GM19239 (cell line): ENCODE data around the gene CLEC16A.
A peak's percentile ranks its signal among the peaks of the same experiment; 100 is the strongest.

Experiments used
- DNase-seq: peaks from one replicate; pipeline ENCODE4 v3.0.0; 2011; ENCODE audit warnings: low spot score; ENCODE audit not compliant: insufficient read length
- FAIRE-seq: peaks from 2 replicates; lab custom pipeline; 2011; peaks lifted over from hg19 to GRCh38; lab: Jason Lieb, UNC

CLEC16A gene

GRCh38 chr16:10944249-10945064 is at the start of gene CLEC16A:
CLEC16A (plus strand) TSS chr16:10944564; CDS start chr16:10944718, 154 bp downstream.
- peak; percentile 87 for DNase-seq
- FAIRE-seq: peak; percentile 61

GRCh38 chr16:10895053-10895946 is 49.1 kb upstream of the CLEC16A start:
- FAIRE-seq (no peak), DNase-seq (no peak)

GRCh38 chr16:10896165-10896564 is 48.2 kb upstream of the CLEC16A start:
- FAIRE-seq: peak; percentile 77

DNA sequence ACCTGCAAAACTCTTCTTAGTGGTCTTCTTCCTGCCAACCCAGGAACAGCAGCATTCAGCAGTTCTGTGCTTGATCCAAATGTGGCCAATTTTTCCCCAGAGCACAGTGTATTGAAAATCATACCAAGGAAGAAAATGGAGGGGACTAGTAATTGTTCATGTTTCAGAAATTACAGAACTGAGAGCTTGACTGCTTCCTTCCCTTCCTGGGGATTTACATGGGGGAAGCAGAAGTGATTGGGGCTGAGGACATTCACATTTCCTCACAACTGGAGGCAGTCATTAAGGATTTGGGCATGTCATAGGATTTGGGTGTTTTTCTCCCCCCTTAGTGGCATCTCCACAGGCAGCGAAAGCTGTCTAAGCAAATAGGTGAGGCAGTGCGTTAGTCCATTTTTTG is 47.6 kb upstream of the CLEC16A start:
- peak; percentile 11 for FAIRE-seq
- DNase-seq: no peak

More at GRCh38 chr16:10896165-10896564, 48.2 kb upstream of the CLEC16A start:
- no peak for DNase-seq

DNA sequence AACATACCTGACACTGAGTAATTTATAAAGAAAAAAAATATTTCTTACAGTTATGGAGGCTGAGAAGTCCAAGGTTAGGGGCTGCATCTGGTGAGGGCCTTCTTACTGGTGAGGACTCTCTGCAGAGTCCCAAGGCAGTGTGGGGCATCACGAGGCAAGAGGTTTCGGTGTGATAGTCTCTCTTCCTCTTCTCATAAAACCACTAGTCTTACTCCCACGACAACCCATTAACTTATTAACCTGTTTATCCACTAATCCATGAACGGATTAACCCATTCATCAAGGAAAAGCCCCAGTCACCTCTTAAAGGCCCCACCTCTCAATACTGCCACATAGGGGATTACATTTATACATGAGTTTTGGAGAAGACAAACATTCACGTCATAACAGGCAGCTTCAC is 47.2 kb upstream of the CLEC16A start:
- FAIRE-seq (peak; percentile 82), DNase-seq (no peak)

DNA sequence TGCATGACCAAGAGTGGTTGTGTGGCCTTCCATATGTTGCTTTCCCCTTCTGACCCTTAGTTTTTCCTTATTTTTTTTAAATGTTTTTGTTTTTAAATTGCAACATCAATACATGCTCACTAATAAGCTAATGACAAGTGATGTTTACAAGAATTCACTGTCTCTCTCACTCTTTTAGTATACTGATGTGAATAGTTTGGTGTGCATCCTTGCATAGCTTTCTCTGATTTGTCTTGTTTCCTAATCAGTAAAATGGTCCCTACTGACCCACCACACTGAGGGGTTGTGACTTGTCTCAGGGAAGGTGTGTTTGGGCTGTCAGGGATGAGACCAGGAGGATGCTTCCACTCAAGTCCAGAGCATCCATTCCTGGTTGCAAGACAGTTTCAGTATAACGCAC is 41.4 kb upstream of the CLEC16A start:
- FAIRE-seq: no peak
- no peak for DNase-seq

DNA sequence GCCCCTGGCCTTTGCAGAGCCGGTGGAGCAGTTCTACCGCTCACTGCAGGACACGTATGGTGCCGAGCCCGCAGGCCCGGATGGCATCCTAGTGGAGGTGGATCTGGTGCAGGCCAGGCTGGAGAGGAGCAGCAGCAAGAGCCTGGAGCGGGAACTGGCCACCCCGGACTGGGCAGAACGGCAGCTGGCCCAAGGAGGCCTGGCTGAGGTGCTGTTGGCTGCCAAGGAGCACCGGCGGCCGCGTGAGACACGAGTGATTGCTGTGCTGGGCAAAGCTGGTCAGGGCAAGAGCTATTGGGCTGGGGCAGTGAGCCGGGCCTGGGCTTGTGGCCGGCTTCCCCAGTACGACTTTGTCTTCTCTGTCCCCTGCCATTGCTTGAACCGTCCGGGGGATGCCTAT is 37.9 kb upstream of the CLEC16A start:
- DNase-seq: no peak
- FAIRE-seq: no peak

GRCh38 chr16:10906914-10907756 is 37.2 kb upstream of the CLEC16A start:
- DNase-seq (no peak), FAIRE-seq (no peak)

DNA sequence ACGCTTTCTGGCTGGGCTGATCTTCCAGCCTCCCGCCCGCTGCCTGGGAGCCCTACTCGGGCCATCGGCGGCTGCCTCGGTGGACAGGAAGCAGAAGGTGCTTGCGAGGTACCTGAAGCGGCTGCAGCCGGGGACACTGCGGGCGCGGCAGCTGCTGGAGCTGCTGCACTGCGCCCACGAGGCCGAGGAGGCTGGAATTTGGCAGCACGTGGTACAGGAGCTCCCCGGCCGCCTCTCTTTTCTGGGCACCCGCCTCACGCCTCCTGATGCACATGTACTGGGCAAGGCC is 36.7 kb upstream of the CLEC16A start:
- no peak for DNase-seq
- FAIRE-seq: no peak

DNA sequence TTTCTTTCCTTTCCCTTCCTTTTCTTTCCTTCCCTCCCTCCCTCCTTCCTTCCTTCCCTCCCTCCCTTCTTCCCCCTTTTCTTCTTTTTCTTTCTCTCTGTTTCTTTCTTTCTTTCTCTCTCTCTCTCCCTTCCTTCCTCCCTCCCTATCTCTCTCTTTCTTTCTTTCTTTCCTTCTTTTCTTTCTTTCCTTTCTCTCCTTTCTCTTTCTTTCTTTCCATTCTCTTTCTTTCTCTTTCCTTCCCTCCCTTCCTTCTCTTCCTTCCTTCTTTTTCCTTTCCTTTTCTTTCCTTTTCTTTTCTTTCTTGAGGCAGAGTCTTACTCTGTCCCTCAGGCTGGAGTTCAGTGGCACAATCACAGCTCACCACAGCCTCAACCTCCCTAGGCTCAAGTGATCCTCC is 33.1 kb upstream of the CLEC16A start:
- FAIRE-seq (no peak), DNase-seq (no peak)

DNA sequence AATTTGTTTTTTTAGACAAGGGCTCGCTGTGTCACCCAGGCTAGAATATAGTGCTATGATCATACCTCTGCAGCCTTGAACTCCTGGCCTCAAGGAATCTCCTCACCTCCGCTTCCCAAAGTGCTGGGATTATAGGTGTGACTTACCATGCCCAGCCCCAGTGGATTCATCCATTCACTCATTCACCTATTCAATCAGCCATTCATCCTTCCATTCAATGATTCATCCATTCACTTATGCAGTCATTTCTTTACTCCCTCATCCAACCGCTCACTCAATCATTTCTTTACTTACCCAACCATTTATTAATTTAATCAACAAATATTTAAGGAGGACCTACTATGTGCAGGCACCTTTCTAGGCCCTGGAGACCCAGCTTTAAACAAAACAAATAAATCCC is 27.8 kb upstream of the CLEC16A start:
- no peak for FAIRE-seq
- DNase-seq: no peak

DNA sequence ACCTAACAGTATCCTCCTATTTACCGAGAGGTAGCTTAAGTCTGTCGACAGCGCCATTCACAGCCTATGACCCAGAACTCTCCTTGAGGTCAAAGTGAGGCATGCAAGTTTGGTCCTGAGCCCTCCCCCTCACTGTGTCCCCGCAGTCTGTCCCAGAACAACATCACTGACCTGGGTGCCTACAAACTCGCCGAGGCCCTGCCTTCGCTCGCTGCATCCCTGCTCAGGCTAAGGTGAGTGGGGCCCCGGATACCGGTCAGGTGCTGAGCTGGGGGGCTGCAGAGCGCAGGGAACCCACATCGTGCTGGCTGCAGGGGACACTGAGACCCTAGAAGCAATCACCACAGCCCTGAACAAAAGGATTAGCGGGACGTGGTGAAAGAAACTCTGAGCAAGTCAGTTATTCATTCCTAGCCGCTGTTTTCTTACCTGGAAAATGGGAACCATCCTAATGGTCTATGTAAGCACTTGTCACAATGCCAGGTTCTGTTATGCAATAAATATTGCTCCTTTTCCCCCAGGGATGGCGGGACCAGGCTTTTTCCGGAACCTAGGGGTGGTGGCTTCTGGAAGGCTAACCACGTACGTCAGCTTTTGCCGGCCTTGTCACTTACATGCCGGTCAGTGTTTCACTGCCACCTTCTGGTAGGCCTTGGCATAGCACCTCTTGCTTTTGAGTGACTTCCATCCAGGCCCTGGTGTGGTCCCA is 25.9 kb upstream of the CLEC16A start:
- DNase-seq: peak; percentile 83
- FAIRE-seq: peak; percentile 92

DNA sequence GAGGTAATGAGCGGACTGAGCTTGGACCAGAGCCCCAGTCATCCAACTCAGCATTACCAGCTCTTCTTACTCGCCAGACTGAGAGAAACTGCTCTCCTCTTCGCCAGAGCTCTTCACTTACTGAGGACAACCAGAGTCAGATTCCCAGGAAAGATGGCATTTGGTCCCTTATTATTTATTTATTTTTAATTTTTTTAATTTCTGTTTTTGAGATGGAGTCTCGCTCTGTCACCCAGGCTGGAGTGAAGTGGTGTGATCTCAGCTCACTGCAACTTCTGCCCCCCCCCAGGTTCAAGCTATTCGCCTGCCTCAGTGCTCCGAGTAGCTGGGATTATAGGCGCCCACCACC is 25.4 kb upstream of the CLEC16A start:
- FAIRE-seq: no peak
- no peak for DNase-seq

DNA sequence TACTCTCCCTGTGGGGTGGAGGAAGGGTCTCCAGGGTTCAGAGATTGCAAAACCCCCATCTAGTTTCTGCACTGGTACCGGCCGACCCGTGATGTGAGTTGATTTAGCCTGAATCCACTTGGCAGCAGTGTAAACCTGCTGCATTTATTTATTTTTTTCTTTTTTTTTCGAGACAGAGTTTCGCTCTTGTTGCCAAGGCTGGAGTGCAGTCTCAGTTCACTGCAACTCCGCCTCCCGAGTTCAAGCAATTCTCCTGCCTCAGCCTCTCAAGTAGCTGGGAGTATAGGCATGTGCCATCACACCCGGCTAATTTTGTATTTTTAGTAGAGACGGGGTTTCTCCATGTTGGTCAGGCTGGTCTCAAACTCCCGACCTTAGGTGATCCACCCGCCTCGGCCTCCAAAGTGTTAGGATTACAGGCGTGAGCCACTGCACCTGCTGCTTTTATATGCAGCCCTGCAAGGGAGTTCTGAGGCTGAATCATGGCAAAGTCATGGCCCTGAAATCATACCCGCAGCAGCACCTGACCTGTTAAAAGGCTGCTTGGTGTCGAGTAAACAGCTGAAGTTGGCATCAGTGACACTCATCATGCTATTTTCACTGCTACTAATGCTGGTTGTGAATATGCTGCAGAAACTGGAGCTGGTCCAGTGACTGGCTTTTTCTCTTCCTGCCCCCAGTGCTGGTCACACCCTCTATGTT is 23.5 kb upstream of the CLEC16A start:
- DNase-seq: no peak
- no peak for FAIRE-seq

GRCh38 chr16:10921536-10922327 is 22.6 kb upstream of the CLEC16A start:
- no peak for FAIRE-seq

DNA sequence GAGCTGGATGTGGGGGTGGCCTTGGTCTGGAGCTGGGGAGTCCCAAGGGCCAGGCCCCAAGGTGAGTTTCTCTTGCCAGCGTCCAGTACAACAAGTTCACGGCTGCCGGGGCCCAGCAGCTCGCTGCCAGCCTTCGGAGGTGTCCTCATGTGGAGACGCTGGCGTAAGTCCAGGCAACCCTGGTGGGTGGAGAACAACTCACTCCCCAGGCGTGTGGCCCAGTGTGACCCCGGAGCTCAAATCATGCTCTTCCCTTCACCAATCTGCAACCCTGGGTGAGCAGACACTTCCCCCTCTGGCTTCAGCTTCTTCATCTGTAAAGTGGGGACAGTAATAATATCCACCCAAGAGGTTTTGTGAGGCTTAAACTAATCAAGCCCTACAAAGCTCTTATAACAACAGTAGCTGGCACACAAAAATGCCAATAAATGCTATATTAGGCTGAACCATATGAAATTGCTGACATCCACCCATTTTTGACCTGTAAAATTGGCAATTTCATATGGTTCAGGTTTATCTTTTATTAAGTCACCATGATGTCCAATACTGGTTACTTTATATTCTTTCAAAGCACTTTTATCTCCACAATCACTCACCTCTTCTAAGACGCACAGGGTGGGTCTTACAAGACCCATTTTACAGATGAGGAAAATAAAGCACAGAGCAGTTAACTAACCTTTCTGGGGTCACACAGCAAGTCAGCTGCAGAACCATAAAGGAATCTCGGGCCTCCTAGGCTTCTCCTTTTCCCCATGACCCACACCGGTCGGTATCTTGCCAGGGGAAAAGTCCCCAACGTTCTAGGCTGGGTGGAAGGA is 21.8 kb upstream of the CLEC16A start:
- DNase-seq (no peak), FAIRE-seq (no peak)

More at GRCh38 chr16:10921536-10922327, 22.6 kb upstream of the CLEC16A start:
- no peak for DNase-seq

- no peak for DNase-seq
- no peak for FAIRE-seq
Measured at GRCh38 chr16:10923146-10923649, 21.2 kb upstream of the CLEC16A start.
